Activated CD8-positive, alpha-beta T cell treated with anti-CD3 and anti-CD28 coated beads for 36 hours (primary cell): ENCODE data around the gene ALKAL2. TPM values are rescaled to one million over a fixed set of nuclear protein-coding genes. Genes with fewer than 3 reads are reported as not detected.

Experiments used
- ATAC-seq: fragments of 200-7000 bp; cut with Tn5 transposase; one replicate; pipeline ENCODE4 v1.10.0; 2021; ENCODE audit warnings: mild to moderate bottlenecking, moderate library complexity
- CTCF ChIA-PET: fragments of 350-600 bp; sonication (Branson Sonifier 250); formaldehyde crosslinking; loops from one replicate; lab custom pipeline; 2021; ENCODE audit warnings: antibody characterized with exemption; lab: Charles Lee
- POLR2A ChIA-PET: fragments of 350-600 bp; sonication (Branson Sonifier 250); formaldehyde crosslinking; loops from one replicate; lab custom pipeline; 2021; ENCODE audit warnings: antibody characterized with exemption; lab: Charles Lee
- DNase-seq: peaks from one replicate; pipeline ENCODE4 v3.0.0-alpha.2; 2020
- H3K27ac Mint-ChIP-seq: one replicate; pipeline ENCODE4 v1.8.0; 2021; ENCODE audit warnings: mild to moderate bottlenecking, mixed read lengths
- H3K27me3 Mint-ChIP-seq: one replicate; pipeline ENCODE4 v1.8.0; 2021; ENCODE audit warnings: mixed read lengths
- H3K36me3 Mint-ChIP-seq: one replicate; pipeline ENCODE4 v1.8.0; 2021; ENCODE audit warnings: low read depth, mixed read lengths
- H3K4me1 Mint-ChIP-seq: one replicate; pipeline ENCODE4 v1.8.0; 2021; ENCODE audit warnings: low read depth, mixed read lengths
- H3K4me3 Mint-ChIP-seq: one replicate; pipeline ENCODE4 v1.8.0; 2021; ENCODE audit warnings: mild to moderate bottlenecking, moderate library complexity, mixed read lengths
- H3K9me3 Mint-ChIP-seq: one replicate; pipeline ENCODE4 v1.8.0; 2021; ENCODE audit warnings: mixed read lengths
- CTCF ChIP-seq: fragments of 200-600 bp; IDR thresholded peaks from one replicate; pipeline ENCODE4 v1.8.0; 2022; ENCODE audit warnings: antibody characterized with exemption, mild to moderate bottlenecking
- intact Hi-C: fragments of 100-400 bp; cut with micrococcal nuclease; formaldehyde crosslinking; loops from one replicate; pipeline ENCODE4 v1.10.0; 2022
- total RNA-seq, 2 experiments: library from RNA; stranded (reverse); gene quantifications; one replicate each; pipeline ENCODE4 v1.2.3, GENCODE V29; 2021

ALKAL2 gene
- total RNA-seq, 2 experiments from 2014 or later: not detected

- intact Hi-C loops: no loop called here
- Mint-ChIP-seq H3K4me1 (peaks cover 12% of the 10 kb centered on the region), H3K27ac (no peak overlapping the region), H3K4me3 (peak overlapping the region; percentile 49), H3K9me3 (no peaks in the 10 kb centered on the region), H3K36me3 (no peaks in the 10 kb centered on the region), H3K27me3 (peaks cover 28% of the 10 kb centered on the region)
- no peak for ATAC-seq
- peak; percentile 63 for DNase-seq
- ChIA-PET POLR2A (interaction anchor here (1.4 kb wide), 1 partner anchor 44 kb away, joined by 3 read pairs; no protein-coding TSS in a partner anchor), CTCF (interaction anchor here (0.6 to 2.6 kb wide), 19 partner anchors 9 to 347 kb away, joined by 3 to 14 read pairs (median 3); no protein-coding TSS in a partner anchor)
- TF ChIP-seq CTCF: peak; percentile 63
Observed at GRCh38 chr2:290090-290722, 2.3 kb upstream of the ALKAL2 start.

GRCh38 chr2:289362-290089, 1.6 kb upstream of the ALKAL2 start:
- ChIA-PET POLR2A (interaction anchor here (1.4 kb wide), 1 partner anchor 43 kb away, joined by 3 read pairs; no protein-coding TSS in a partner anchor), CTCF (interaction anchor here (0.7 to 2.6 kb wide), 13 partner anchors 12 to 347 kb away, joined by 3 to 14 read pairs (median 3); no protein-coding TSS in a partner anchor)
- peak; percentile 19 for ATAC-seq
- intact Hi-C loops: no loop called here
- Mint-ChIP-seq H3K4me3 (peak overlapping the region; percentile 49), H3K27ac (no peak overlapping the region), H3K4me1 (peaks cover 12% of the 10 kb centered on the region), H3K36me3 (no peaks in the 10 kb centered on the region), H3K9me3 (no peaks in the 10 kb centered on the region), H3K27me3 (peaks cover 25% of the 10 kb centered on the region)
- no peak for DNase-seq
- no peak for TF ChIP-seq CTCF

- DNase-seq (no peak), ATAC-seq (no peak)
- Mint-ChIP-seq H3K27me3 (peaks cover 25% of the 10 kb centered on the region), H3K4me3 (no peak overlapping the region), H3K9me3 (no peaks in the 10 kb centered on the region), H3K36me3 (no peaks in the 10 kb centered on the region), H3K4me1 (peaks cover 12% of the 10 kb centered on the region), H3K27ac (no peak overlapping the region)
- TF ChIP-seq CTCF: no peak
- intact Hi-C loops: no loop called here
- ChIA-PET POLR2A (interaction anchor here (1.4 kb wide), 1 partner anchor 42 kb away, joined by 3 read pairs; no protein-coding TSS in a partner anchor), CTCF (interaction anchor here (0.9 to 2.6 kb wide), 4 partner anchors 13 to 42 kb away, joined by 3 to 14 read pairs (median 10); no protein-coding TSS in a partner anchor)
Observed at GRCh38 chr2:288758-289361, 969 bp upstream of the ALKAL2 start.

- Mint-ChIP-seq H3K27me3 (peaks cover 25% of the 10 kb centered on the region), H3K9me3 (no peaks in the 10 kb centered on the region), H3K27ac (no peak overlapping the region), H3K4me3 (no peak overlapping the region), H3K4me1 (peaks cover 12% of the 10 kb centered on the region), H3K36me3 (peaks cover under 1% of the 10 kb centered on the region)
- ATAC-seq (peak; percentile 58), DNase-seq (peak; percentile 32)
- TF ChIP-seq CTCF: no peak
- intact Hi-C loops: no loop called here
- POLR2A ChIA-PET: no interaction called here
- CTCF ChIA-PET: interaction anchor here (1.0 kb wide), 2 partner anchors 16 to 40 kb away, joined by 3 read pairs; no protein-coding TSS in a partner anchor
Observed at GRCh38 chr2:287471-287885, 413 bp downstream of the ALKAL2 start.
